H1 (cell line): ENCODE data around the gene SMIM38. TPM values are rescaled to one million over a fixed set of nuclear protein-coding genes. Genes with fewer than 3 reads are reported as not detected.

ENCODE experiments used
- BRCA1 ChIP-seq: IDR thresholded peaks from 2 replicates; pipeline ENCODE4 v1.6.1; 2012; ENCODE audit warnings: low read depth, low read length, improper control_type of control experiment
- CHD2 ChIP-seq: IDR thresholded peaks from 2 replicates; pipeline ENCODE4 v1.6.1; 2012; ENCODE audit warnings: low read length, improper control_type of control experiment
- CTBP2 ChIP-seq: IDR thresholded peaks from 2 replicates; pipeline ENCODE4 v1.7.0; 2011; ENCODE audit warnings: borderline replicate concordance, mild to moderate bottlenecking, moderate library complexity, mixed read lengths, low read length; ENCODE audit not compliant: insufficient read depth, insufficient read length
- EGR1 ChIP-seq: IDR thresholded peaks from 2 replicates; pipeline ENCODE4 v1.6.1; 2011; ENCODE audit warnings: low read depth, low read length, borderline replicate concordance
- EP300 ChIP-seq, 2 experiments: IDR thresholded peaks; 1 replicate in 1 of 2; 2 replicates in 1 of 2; pipeline ENCODE4 v1.6.1; 2011 to 2012; ENCODE audit warnings: low read depth in 2 of 2, low read length in 2 of 2, mild to moderate bottlenecking in 2 of 2, borderline replicate concordance in 1 of 2, inconsistent platforms in 1 of 2, moderate library complexity in 1 of 2
- GABPA ChIP-seq: IDR thresholded peaks from 2 replicates; pipeline ENCODE4 v1.6.1; 2011; ENCODE audit warnings: mild to moderate bottlenecking, low read length, moderate library complexity, borderline replicate concordance; ENCODE audit not compliant: insufficient read depth
- HDAC6 ChIP-seq: IDR thresholded peaks from one replicate; pipeline ENCODE4 v1.7.1; 2012; ENCODE audit warnings: low read depth, mild to moderate bottlenecking, inconsistent platforms, low read length, moderate library complexity
- MAFK ChIP-seq: IDR thresholded peaks from 2 replicates; pipeline ENCODE4 v1.6.1; 2012; ENCODE audit warnings: low read depth, mild to moderate bottlenecking, improper control_type of control experiment, low read length
- NANOG ChIP-seq: IDR thresholded peaks from 2 replicates; pipeline ENCODE4 v1.6.1; 2011; ENCODE audit warnings: low read length, low read depth, mild to moderate bottlenecking, inconsistent platforms; ENCODE audit not compliant: insufficient read depth, poor library complexity, severe bottlenecking
- NRF1 ChIP-seq: IDR thresholded peaks from 2 replicates; pipeline ENCODE4 v1.6.1; 2011; ENCODE audit warnings: mild to moderate bottlenecking, low read depth, low read length, improper control_type of control experiment
- PHF8 ChIP-seq: fragments of 200-600 bp; sonication (generic); conservative IDR thresholded peaks from 2 replicates; pipeline ENCODE4 v1.7.1; 2012; ENCODE audit warnings: low read depth, mild to moderate bottlenecking, inconsistent platforms, low read length, moderate library complexity
- POLR2AphosphoS5 ChIP-seq: IDR thresholded peaks from 2 replicates; pipeline ENCODE4 v1.6.1; 2011; ENCODE audit warnings: low read depth, low read length
- RAD21 ChIP-seq, 2 experiments: IDR thresholded peaks in 1 of 2; conservative IDR thresholded peaks in 1 of 2; 2 replicates each; pipeline ENCODE4 v1.6.1; 2011; ENCODE audit warnings: low read depth in 2 of 2, low read length in 2 of 2, improper control_type of control experiment in 1 of 2, inconsistent platforms in 1 of 2, mild to moderate bottlenecking in 1 of 2, moderate library complexity in 1 of 2
- RBBP5 ChIP-seq: IDR thresholded peaks from 2 replicates; pipeline ENCODE4 v1.7.1; 2012; ENCODE audit warnings: low read depth, mild to moderate bottlenecking, inconsistent platforms, low read length, moderate library complexity, borderline replicate concordance
- RFX5 ChIP-seq: IDR thresholded peaks from 2 replicates; pipeline ENCODE4 v1.6.1; 2011; ENCODE audit warnings: low read depth, low read length, improper control_type of control experiment, borderline replicate concordance
- SIX5 ChIP-seq: IDR thresholded peaks from 2 replicates; pipeline ENCODE4 v1.6.1; 2011; ENCODE audit warnings: mild to moderate bottlenecking, low read depth, low read length
- SP1 ChIP-seq: IDR thresholded peaks from 2 replicates; pipeline ENCODE4 v1.6.1; 2011; ENCODE audit warnings: low read depth, low read length
- SP2 ChIP-seq: IDR thresholded peaks from 2 replicates; pipeline ENCODE4 v1.6.1; 2012; ENCODE audit warnings: mild to moderate bottlenecking, low read length, inconsistent platforms
- SP4 ChIP-seq: IDR thresholded peaks from 2 replicates; pipeline ENCODE4 v1.6.1; 2012; ENCODE audit warnings: low read length, inconsistent platforms
- TCF12 ChIP-seq: IDR thresholded peaks from 2 replicates; pipeline ENCODE4 v1.6.1; 2011; ENCODE audit warnings: low read depth, mild to moderate bottlenecking, low read length
- TEAD4 ChIP-seq: IDR thresholded peaks from 2 replicates; pipeline ENCODE4 v1.6.1; 2012; ENCODE audit warnings: low read depth, low read length, inconsistent platforms, mixed read lengths
- YY1 ChIP-seq: IDR thresholded peaks from 2 replicates; pipeline ENCODE4 v1.6.1; 2011; ENCODE audit warnings: low read depth, mild to moderate bottlenecking, low read length
- ZNF274 ChIP-seq: IDR thresholded peaks from 2 replicates; pipeline ENCODE4 v1.7.0; 2012; ENCODE audit warnings: low read length, borderline replicate concordance; ENCODE audit errors: extremely low read depth
- polyA plus RNA-seq, 7 experiments: library from polyadenylated mRNA; depleted of rRNA in 3 of 7; stranded (reverse) in 5 of 7; unstranded in 2 of 7; fragments of >200 nt in 5 of 7; fragments of 200-250 nt in 2 of 7; gene quantifications; 1 replicate in 5 of 7; 2 replicates in 1 of 7; 4 replicates in 1 of 7; pipeline versions ENCODE4 v1.2.1 to v1.2.3, GENCODE V29; 2011 to 2013; ENCODE audit warnings: missing spikeins in 2 of 7, mixed read lengths in 2 of 7
- total RNA-seq: library from RNA; stranded (reverse); fragmentation: NEBNext Ultra II Directional; extraction: Animal tissue kit (Norgen Biotek cat#: 25700); gene quantifications from 2 replicates; pipeline ENCODE4 v1.2.1, GENCODE V29; 2021
- TF ChIP-seq, protein P1 (sequence below): IDR thresholded peaks from 2 replicates; pipeline ENCODE4 v1.6.1; 2012; ENCODE audit warnings: inconsistent platforms

SMIM38 gene
- total and polyA plus RNA-seq, 2 of the 8 experiments (the other 6 are each of a cell fraction or from before 2014, with no cell fraction given) = 0.17 to 0.20 TPM

DNA sequence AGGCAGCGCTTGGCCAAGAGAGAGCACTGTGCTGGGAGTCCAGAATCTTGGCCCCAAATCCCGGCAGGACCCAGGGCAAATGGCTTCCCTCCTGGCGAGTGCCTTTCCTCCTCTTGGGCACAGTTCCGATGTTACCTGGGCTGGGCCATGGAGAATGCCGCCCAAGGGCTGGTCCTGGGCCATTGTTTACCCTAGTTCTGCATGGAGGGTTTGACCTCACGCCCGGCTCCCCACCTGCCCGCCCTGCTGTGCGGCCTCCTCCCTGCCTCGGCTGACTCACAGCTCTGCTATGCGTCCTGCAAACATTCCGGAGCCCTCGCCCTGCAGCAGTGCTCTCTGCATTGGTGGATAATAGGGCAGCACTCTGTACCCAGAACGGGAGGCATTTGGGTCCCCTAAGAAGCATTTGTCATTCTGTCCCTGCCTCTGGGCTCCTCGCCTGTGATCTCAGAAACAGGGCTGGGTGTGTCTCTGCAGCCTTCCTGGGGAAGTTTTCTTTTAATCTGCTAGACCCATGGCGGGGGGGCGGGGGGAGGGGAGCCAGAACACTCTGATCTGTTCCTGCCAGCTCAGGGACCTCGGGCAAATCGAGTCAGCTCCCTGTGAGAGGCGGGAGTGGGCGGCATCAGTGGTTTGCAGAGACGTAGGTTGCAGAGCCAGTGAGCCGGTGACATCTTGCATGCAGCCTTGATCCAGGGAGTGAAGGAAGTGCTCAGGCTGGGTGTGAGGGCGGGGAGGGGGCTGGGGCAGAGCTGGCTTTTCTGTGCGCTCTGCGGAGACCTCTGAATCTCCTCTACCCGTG, 32.9 kb upstream of the SMIM38 start (continued):
- TF ChIP-seq ZNF274 (no peak), MAFK (no peak), EP300 (IDR thresholded peaks at IDR 0.05; ENCODE audit: borderline replicate concordance in 1 of 2, low read depth in 2 of 2, low read length in 2 of 2) (peak in 1 of 2 experiments; percentile 86; a peak in 1 of 3 replicates), RBBP5 (no peak; the same call in 1 of the 2 replicates), SP2 (no peak), TEAD4 (peak; percentile 98), CHD2 (0 out of 2 replicates have a peak, but pooled peaks have one; percentile 10), PHF8 (no peak), SIX5 (no peak), BRCA1 (no peak), SP1 (peak; percentile 37; the same call in 1 of the 2 replicates), SP4 (no peak), GABPA (0 out of 2 replicates have a peak, but pooled peaks have one; percentile 26), YY1 (no peak), RAD21 (IDR thresholded peaks at IDR 0.05 in 1 of 2, conservative IDR thresholded peaks at IDR 0.05 in 1 of 2; ENCODE audit: low read depth in 2 of 2, low read length in 2 of 2) (peak in 1 of 2 experiments; percentile 9; a peak in 1 of 4 replicates), HDAC6 (no peak), TCF12 (0 out of 2 replicates have a peak, but pooled peaks have one; percentile 37), POLR2AphosphoS5 (peak; percentile 22; the same call in 1 of the 2 replicates), RFX5 (no peak), NANOG (no peak), CTBP2 (no peak), EGR1 (peak; percentile 68), NRF1 (no peak)
- TF ChIP-seq, protein P1, sequence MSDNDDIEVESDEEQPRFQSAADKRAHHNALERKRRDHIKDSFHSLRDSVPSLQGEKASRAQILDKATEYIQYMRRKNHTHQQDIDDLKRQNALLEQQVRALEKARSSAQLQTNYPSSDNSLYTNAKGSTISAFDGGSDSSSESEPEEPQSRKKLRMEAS = peak; percentile 79
